ENCODE data around the gene EBLN1.

DNA sequence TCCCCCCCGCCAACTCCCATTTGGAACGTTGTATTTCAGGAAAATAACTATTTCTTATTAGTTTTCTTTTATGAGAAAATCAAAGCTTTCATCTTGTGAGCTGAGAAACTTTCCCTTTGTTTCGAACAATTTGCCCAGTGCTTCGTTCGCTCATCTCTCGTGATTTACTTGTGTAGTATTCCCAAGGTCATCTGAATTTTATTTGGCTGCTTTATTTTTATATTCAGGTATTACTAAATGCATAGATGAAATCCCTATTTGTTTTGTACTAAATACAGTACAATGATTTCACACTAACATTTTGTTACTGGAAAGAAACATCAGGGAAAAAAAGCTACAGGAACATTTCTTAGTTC is 12.0 kb upstream of the EBLN1 start:
- TF ChIP-seq, protein P1, sequence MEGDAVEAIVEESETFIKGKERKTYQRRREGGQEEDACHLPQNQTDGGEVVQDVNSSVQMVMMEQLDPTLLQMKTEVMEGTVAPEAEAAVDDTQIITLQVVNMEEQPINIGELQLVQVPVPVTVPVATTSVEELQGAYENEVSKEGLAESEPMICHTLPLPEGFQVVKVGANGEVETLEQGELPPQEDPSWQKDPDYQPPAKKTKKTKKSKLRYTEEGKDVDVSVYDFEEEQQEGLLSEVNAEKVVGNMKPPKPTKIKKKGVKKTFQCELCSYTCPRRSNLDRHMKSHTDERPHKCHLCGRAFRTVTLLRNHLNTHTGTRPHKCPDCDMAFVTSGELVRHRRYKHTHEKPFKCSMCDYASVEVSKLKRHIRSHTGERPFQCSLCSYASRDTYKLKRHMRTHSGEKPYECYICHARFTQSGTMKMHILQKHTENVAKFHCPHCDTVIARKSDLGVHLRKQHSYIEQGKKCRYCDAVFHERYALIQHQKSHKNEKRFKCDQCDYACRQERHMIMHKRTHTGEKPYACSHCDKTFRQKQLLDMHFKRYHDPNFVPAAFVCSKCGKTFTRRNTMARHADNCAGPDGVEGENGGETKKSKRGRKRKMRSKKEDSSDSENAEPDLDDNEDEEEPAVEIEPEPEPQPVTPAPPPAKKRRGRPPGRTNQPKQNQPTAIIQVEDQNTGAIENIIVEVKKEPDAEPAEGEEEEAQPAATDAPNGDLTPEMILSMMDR (IDR thresholded peaks at IDR 0.05; ENCODE audit: insufficient read depth, low read length): no peak
- TF ChIP-seq POLR2AphosphoS5 (IDR thresholded peaks at IDR 0.05; ENCODE audit: low read depth) (no peak), SPI1 (IDR thresholded peaks at IDR 0.05; ENCODE audit: borderline replicate concordance, low read depth) (no peak)
